ENCODE results near the gene SNRPE. TPM values are rescaled to one million over a fixed set of nuclear protein-coding genes. Genes with fewer than 3 reads are reported as not detected.
"Not testable (repeated sequence)": the region's sequence is repeated elsewhere in the genome, so short reads cannot be mapped to it uniquely, and the experiment has no call there.

SNRPE gene
- polyA plus RNA-seq, 1 donor (not counting 4 experiments of a cell fraction or from before 2014, with no cell fraction given): 235 TPM

DNA sequence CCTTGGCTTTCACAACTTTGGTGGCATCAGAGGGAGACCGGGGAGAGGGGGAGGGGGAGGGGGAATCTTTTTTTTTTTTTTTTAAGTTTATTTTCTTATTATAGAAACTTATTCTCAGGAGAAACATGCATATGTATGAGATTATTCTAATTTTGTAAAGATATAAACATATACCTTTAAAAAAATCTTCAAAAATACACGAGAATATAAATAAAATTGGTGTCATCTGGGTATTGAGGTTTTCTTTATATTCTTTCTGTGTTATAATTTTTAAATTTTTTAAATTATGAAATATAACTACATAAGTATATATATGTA is 18.9 kb upstream of the SNRPE start:
- dilution Hi-C loops (cut with MboI; ENCODE audit: extremely low pct_ligation_motif_present, low sequenced_read_pairs): no loop called here
- DNase-seq (ENCODE audit: low read depth, low spot score): no peak
- TF ChIP-seq CTCF (optimal IDR thresholded peaks at IDR 0.05 in 1 of 3, IDR thresholded peaks at IDR 0.05 in 1 of 3, conservative IDR thresholded peaks at IDR 0.05 in 1 of 3; ENCODE audit: extremely low read depth in 1 of 3, insufficient read depth in 2 of 3, low read length in 3 of 3): no peak
- TF ChIP-seq EZH2 (IDR thresholded peaks at IDR 0.05; ENCODE audit: low read length): no peak
- Histone ChIP-seq H3K9ac (ENCODE audit: control insufficient read depth, extremely low read depth, insufficient read depth, low read length) (no peak overlapping the region), H3K9me3 (ENCODE audit: control insufficient read depth, low read depth, low read length) (no peaks in the 10 kb centered on the region), H3K4me2 (ENCODE audit: control insufficient read depth, extremely low read depth, insufficient read depth, low read depth, low read length) (no peak overlapping the region), H3K4me3 (ENCODE audit: control insufficient read depth in 2 of 3, extremely low read depth in 1 of 3, insufficient read depth in 2 of 3, low read depth in 1 of 3, low read length in 3 of 3) (no peak overlapping the region), H3K4me1 (ENCODE audit: control insufficient read depth, extremely low read depth, insufficient read depth, low read length) (no peaks in the 10 kb centered on the region), H3K36me3 (ENCODE audit: control insufficient read depth in 2 of 2, extremely low read depth in 1 of 2, insufficient read depth in 2 of 2, low read length in 2 of 2) (peaks cover 16 to 18% of the 10 kb centered on the region in 2 experiments), H4K20me1 (ENCODE audit: control insufficient read depth, extremely low read depth, insufficient read depth, low read length) (no peaks in the 10 kb centered on the region), H2AFZ (ENCODE audit: control insufficient read depth, low read length) (no peak overlapping the region), H3K79me2 (ENCODE audit: control insufficient read depth, insufficient read depth, low read length) (no peaks in the 10 kb centered on the region), H3K9me1 (ENCODE audit: control insufficient read depth, extremely low read depth, insufficient read depth, low read length) (no peaks in the 10 kb centered on the region), H3K27me3 (ENCODE audit: control insufficient read depth, extremely low read depth, insufficient read depth, low read length) (no peaks in the 10 kb centered on the region), H3K27ac (ENCODE audit: control insufficient read depth, insufficient read depth, low read length) (no peak overlapping the region)
- no peak for FAIRE-seq

GRCh38 chr1:203843435-203843834 is 18.0 kb upstream of the SNRPE start:
- Histone ChIP-seq H3K9me1 (ENCODE audit: control insufficient read depth, extremely low read depth, insufficient read depth, low read length) (no peaks in the 10 kb centered on the region), H4K20me1 (ENCODE audit: control insufficient read depth, extremely low read depth, insufficient read depth, low read length) (no peaks in the 10 kb centered on the region), H3K79me2 (ENCODE audit: control insufficient read depth, insufficient read depth, low read length) (no peaks in the 10 kb centered on the region), H3K27me3 (ENCODE audit: control insufficient read depth, extremely low read depth, insufficient read depth, low read length) (no peaks in the 10 kb centered on the region), H3K9me3 (ENCODE audit: control insufficient read depth, low read depth, low read length) (no peaks in the 10 kb centered on the region), H2AFZ (ENCODE audit: control insufficient read depth, low read length) (no peak overlapping the region), H3K4me1 (ENCODE audit: control insufficient read depth, extremely low read depth, insufficient read depth, low read length) (no peaks in the 10 kb centered on the region), H3K27ac (ENCODE audit: control insufficient read depth, insufficient read depth, low read length) (no peak overlapping the region), H3K36me3 (ENCODE audit: control insufficient read depth in 2 of 2, extremely low read depth in 1 of 2, insufficient read depth in 2 of 2, low read length in 2 of 2) (peaks cover 14 to 24% of the 10 kb centered on the region in 2 experiments), H3K4me3 (ENCODE audit: control insufficient read depth in 2 of 3, extremely low read depth in 1 of 3, insufficient read depth in 2 of 3, low read depth in 1 of 3, low read length in 3 of 3) (no peak overlapping the region), H3K4me2 (ENCODE audit: control insufficient read depth, extremely low read depth, insufficient read depth, low read depth, low read length) (no peak overlapping the region), H3K9ac (ENCODE audit: control insufficient read depth, extremely low read depth, insufficient read depth, low read length) (no peak overlapping the region)
- dilution Hi-C loops (cut with MboI; ENCODE audit: extremely low pct_ligation_motif_present, low sequenced_read_pairs): no loop called here
- DNase-seq (ENCODE audit: low read depth, low spot score) (no peak), FAIRE-seq (no peak)
- no peak for TF ChIP-seq CTCF (optimal IDR thresholded peaks at IDR 0.05 in 1 of 3, IDR thresholded peaks at IDR 0.05 in 1 of 3, conservative IDR thresholded peaks at IDR 0.05 in 1 of 3; ENCODE audit: extremely low read depth in 1 of 3, insufficient read depth in 2 of 3, low read length in 3 of 3)
- TF ChIP-seq EZH2 (IDR thresholded peaks at IDR 0.05; ENCODE audit: low read length): no peak

GRCh38 chr1:203853112-203853511 is 8.3 kb upstream of the SNRPE start:
- H3K79me2 ChIP-seq (ENCODE audit: control insufficient read depth, insufficient read depth, low read length); H3K4me1 ChIP-seq (ENCODE audit: control insufficient read depth, extremely low read depth, insufficient read depth, low read length); H3K4me3 ChIP-seq (ENCODE audit: control insufficient read depth in 2 of 3, extremely low read depth in 1 of 3, insufficient read depth in 2 of 3, low read depth in 1 of 3, low read length in 3 of 3); DNase-seq (ENCODE audit: low read depth, low spot score); H3K9me3 ChIP-seq (ENCODE audit: control insufficient read depth, low read depth, low read length); H4K20me1 ChIP-seq (ENCODE audit: control insufficient read depth, extremely low read depth, insufficient read depth, low read length); H3K4me2 ChIP-seq (ENCODE audit: control insufficient read depth, extremely low read depth, insufficient read depth, low read depth, low read length); H3K9me1 ChIP-seq (ENCODE audit: control insufficient read depth, extremely low read depth, insufficient read depth, low read length); H3K27me3 ChIP-seq (ENCODE audit: control insufficient read depth, extremely low read depth, insufficient read depth, low read length); FAIRE-seq; H3K9ac ChIP-seq (ENCODE audit: control insufficient read depth, extremely low read depth, insufficient read depth, low read length); H2AFZ ChIP-seq (ENCODE audit: control insufficient read depth, low read length); H3K27ac ChIP-seq (ENCODE audit: control insufficient read depth, insufficient read depth, low read length): not testable (repeated sequence)
- dilution Hi-C loops (cut with MboI; ENCODE audit: extremely low pct_ligation_motif_present, low sequenced_read_pairs): loop anchor here (25.0 kb wide), 1 partner anchor 284 kb away; no protein-coding TSS in a partner anchor
- peaks cover 20 to 31% of the 10 kb centered on the region in 2 experiments for H3K36me3 ChIP-seq (ENCODE audit: control insufficient read depth in 2 of 2, extremely low read depth in 1 of 2, insufficient read depth in 2 of 2, low read length in 2 of 2)

Measured in keratinocyte (primary cell).